HG03442 (cell line): ENCODE measurements around the gene PFDN6.

Experiments
- ATAC-seq: cut with Tn5 transposase; IDR thresholded peaks from one replicate; pipeline ENCODE4 v1.9.1; 2021; ENCODE audit warnings: mild to moderate bottlenecking, moderate library complexity; ENCODE audit not compliant: unreplicated experiment

PFDN6 gene

GRCh38 chr6:33294086-33294823 is 4.9 kb downstream of the PFDN6 start:
- ATAC-seq = no peak

- ATAC-seq = no peak
These were observed 6.4 kb downstream of the PFDN6 start for GRCh38 chr6:33295621-33296369.

- ATAC-seq = no peak
These were observed 7.5 kb downstream of the PFDN6 start for GRCh38 chr6:33296797-33297405.

GRCh38 chr6:33297406-33297955 is 8.1 kb downstream of the PFDN6 start:
- ATAC-seq = no peak

GRCh38 chr6:33297956-33298772 is 8.8 kb downstream of the PFDN6 start:
- no peak for ATAC-seq

GRCh38 chr6:33298773-33299236 is 9.4 kb downstream of the PFDN6 start, which contains the start of gene RGL2:
TSS of gene RGL2 (minus strand) at chr6:33298942. CDS start at chr6:33298610, 332 bp downstream.
- ATAC-seq = peak; percentile 24

- peak; percentile 66 for ATAC-seq
These were observed 10.0 kb downstream of the PFDN6 start for GRCh38 chr6:33299237-33299944.

- ATAC-seq = no peak
These were observed 12.5 kb downstream of the PFDN6 start for GRCh38 chr6:33301877-33302276.

- ATAC-seq = no peak
These were observed 14.8 kb downstream of the PFDN6 start for GRCh38 chr6:33304216-33304615.

- no peak for ATAC-seq
These were observed 15.7 kb downstream of the PFDN6 start for GRCh38 chr6:33305052-33305451.

- no peak for ATAC-seq
These were observed 17.0 kb downstream of the PFDN6 start for GRCh38 chr6:33306356-33306755.

GRCh38 chr6:33312361-33313104 is 23.1 kb downstream of the PFDN6 start:
- ATAC-seq = no peak

GRCh38 chr6:33313105-33313708 is 23.8 kb downstream of the PFDN6 start:
- ATAC-seq = peak; percentile 3

- ATAC-seq = peak; percentile 32
These were observed 24.5 kb downstream of the PFDN6 start, which contains the start of gene TAPBP for GRCh38 chr6:33313709-33314514. TSS of gene TAPBP (minus strand) at chr6:33314078. CDS start at chr6:33314041, 37 bp downstream.

GRCh38 chr6:33314515-33314942 is 25.1 kb downstream of the PFDN6 start:
- no peak for ATAC-seq

GRCh38 chr6:33314943-33315792 is 25.8 kb downstream of the PFDN6 start:
- no peak for ATAC-seq
